PC-3 (cell line): ENCODE measurements around the gene KDM6B.

Source experiments
- CTCF ChIP-seq: fragments of 300-600 bp; sonication (generic); conservative IDR thresholded peaks from 2 replicates; pipeline ENCODE4 v1.5.1; 2017; ENCODE audit warnings: antibody characterized with exemption, low read depth, mild to moderate bottlenecking, low read length
- EZH2 ChIP-seq: fragments of 300-600 bp; sonication (generic); IDR thresholded peaks from one replicate; pipeline ENCODE4 v1.6.1; 2017; ENCODE audit warnings: antibody characterized with exemption, mild to moderate bottlenecking, low read length; ENCODE audit not compliant: unreplicated experiment
- EZH2phosphoT487 ChIP-seq: fragments of 300-600 bp; sonication (generic); IDR thresholded peaks from 2 replicates; pipeline ENCODE4 v1.6.1; 2018; ENCODE audit warnings: mild to moderate bottlenecking, antibody characterized with exemption, low read length, borderline replicate concordance

DNA sequence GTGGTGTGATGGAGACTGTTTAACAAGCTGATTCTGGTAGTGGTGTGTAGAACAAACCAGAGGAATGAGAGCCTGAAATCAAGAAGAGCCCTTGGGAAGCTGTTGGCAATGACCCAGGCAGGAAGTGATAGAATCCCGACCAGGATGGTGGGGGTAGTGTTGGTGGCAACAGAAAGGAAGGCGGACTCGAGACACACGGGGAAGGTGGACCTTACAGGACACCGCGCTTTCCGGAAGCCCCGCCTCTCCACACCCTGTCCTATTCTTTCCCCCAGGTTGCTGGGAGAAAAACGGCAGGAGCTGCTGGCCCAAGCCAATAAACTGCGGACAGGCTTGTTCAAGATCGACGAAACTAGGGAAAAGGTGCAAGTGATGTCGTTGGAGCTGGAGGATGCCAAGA is 30.0 kb upstream of the KDM6B start:
- no peak for TF ChIP-seq EZH2
- TF ChIP-seq CTCF = no peak
- TF ChIP-seq EZH2phosphoT487 = no peak
